ENCODE data around the gene RASSF8. TPM values are rescaled to one million over a fixed set of nuclear protein-coding genes. Genes with fewer than 3 reads are reported as not detected.

RASSF8 gene
- polyA plus RNA-seq, 3 donors: 0.08 to 0.39 TPM; not detected in 1

- Histone ChIP-seq H3K27me3 (ENCODE audit: control insufficient read depth in 2 of 2, insufficient read depth in 2 of 2, low read length in 2 of 2) (no peaks in the 10 kb centered on the region), H3K4me3 (replicated peaks in 1 of 3; ENCODE audit: low read depth in 2 of 3, low read length in 3 of 3) (no peak overlapping the region), H2AFZ (ENCODE audit: insufficient read depth, low read depth, low read length, poor library complexity, severe bottlenecking) (no peak overlapping the region), H3K36me3 (replicated peaks in 1 of 2; ENCODE audit: control insufficient read depth in 1 of 2, insufficient read depth in 2 of 2, low read length in 2 of 2) (no peaks in the 10 kb centered on the region), H3K4me1 (ENCODE audit: control insufficient read depth in 1 of 2, insufficient read depth in 2 of 2, low read length in 2 of 2) (no peaks in the 10 kb centered on the region), H3K9ac (ENCODE audit: insufficient read depth, low read length, poor library complexity, severe bottlenecking) (no peak overlapping the region), H3K4me2 (replicated peaks; ENCODE audit: extremely low read depth, low read length, poor library complexity, severe bottlenecking) (no peak overlapping the region), H3K27ac (ENCODE audit: low read depth in 1 of 2, low read length in 2 of 2) (no peak overlapping the region), H3K9me3 (replicated peaks in 1 of 2; ENCODE audit: control insufficient read depth in 1 of 2, insufficient read depth in 1 of 2, low read length in 2 of 2) (no peaks in the 10 kb centered on the region), H4K20me1 (ENCODE audit: insufficient read depth, low read length) (no peaks in the 10 kb centered on the region), H3K79me2 (ENCODE audit: insufficient read depth, low read length) (no peaks in the 10 kb centered on the region)
- TF ChIP-seq, protein P1, sequence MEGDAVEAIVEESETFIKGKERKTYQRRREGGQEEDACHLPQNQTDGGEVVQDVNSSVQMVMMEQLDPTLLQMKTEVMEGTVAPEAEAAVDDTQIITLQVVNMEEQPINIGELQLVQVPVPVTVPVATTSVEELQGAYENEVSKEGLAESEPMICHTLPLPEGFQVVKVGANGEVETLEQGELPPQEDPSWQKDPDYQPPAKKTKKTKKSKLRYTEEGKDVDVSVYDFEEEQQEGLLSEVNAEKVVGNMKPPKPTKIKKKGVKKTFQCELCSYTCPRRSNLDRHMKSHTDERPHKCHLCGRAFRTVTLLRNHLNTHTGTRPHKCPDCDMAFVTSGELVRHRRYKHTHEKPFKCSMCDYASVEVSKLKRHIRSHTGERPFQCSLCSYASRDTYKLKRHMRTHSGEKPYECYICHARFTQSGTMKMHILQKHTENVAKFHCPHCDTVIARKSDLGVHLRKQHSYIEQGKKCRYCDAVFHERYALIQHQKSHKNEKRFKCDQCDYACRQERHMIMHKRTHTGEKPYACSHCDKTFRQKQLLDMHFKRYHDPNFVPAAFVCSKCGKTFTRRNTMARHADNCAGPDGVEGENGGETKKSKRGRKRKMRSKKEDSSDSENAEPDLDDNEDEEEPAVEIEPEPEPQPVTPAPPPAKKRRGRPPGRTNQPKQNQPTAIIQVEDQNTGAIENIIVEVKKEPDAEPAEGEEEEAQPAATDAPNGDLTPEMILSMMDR (IDR thresholded peaks at IDR 0.05): no peak
- DNase-seq: no peak
- Mint-ChIP-seq H3K36me3 (no peaks in the 10 kb centered on the region), H3K4me1 (no peaks in the 10 kb centered on the region), H3K4me3 (no peak overlapping the region), H3K27me3 (ENCODE audit: low read depth in 3 of 3) (peaks cover 0 to 1% (median 0%) of the 10 kb centered on the region in 3 donors), H3K9me3 (no peaks in the 10 kb centered on the region), H3K27ac (no peak overlapping the region)
- intact Hi-C loops (cut with micrococcal nuclease): no loop called here
- WGBS (ENCODE audit: insufficient coverage): no CpG with 5 or more reads among the region's 1 CpG
Measured at GRCh38 chr12:26032719-26033241, 74.3 kb downstream of the RASSF8 start.

DNA sequence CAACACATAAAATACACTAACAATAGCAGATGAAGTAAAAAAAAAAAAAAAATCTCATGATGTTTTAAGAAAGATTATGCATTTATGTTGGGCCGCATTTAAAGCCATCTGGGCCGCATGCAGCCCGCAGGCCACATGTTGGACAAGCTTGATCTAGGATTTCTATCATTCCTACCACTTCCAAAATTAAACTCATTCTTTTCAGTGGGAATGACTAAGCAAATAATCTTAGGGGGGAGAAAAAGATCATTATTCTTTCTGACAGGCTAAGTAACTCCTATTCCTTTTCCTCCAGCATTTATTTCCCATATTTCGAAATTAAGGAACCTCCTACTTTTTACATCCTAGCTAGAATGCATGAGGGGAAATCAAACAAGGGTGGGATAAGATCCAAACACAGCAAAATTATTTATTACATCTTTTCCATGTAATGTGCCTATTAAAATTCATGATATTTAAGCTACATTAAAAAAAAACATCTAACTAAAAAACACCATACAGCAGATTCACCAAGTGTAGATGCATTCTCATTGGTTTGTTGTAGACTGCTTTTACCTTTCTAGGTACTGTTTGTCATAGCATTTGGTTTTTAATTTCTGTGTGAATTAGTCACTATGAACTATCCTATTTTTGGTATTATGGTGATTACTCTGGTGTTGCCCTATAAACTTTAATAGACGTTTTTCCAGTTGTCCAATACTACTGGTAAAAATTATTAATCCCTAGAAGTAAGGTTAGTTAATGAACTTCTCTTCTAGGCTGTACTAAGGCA is 76.1 kb downstream of the RASSF8 start:
- H3K4me2 ChIP-seq (replicated peaks; ENCODE audit: extremely low read depth, low read length, poor library complexity, severe bottlenecking): no peak overlapping the region
- no peak overlapping the region for H3K4me3 Mint-ChIP-seq
- no peak overlapping the region for H3K9ac ChIP-seq (ENCODE audit: insufficient read depth, low read length, poor library complexity, severe bottlenecking)
- no peaks in the 10 kb centered on the region for H3K27me3 ChIP-seq (ENCODE audit: control insufficient read depth in 2 of 2, insufficient read depth in 2 of 2, low read length in 2 of 2)
- intact Hi-C loops (cut with micrococcal nuclease): no loop called here
- H3K9me3 ChIP-seq (replicated peaks in 1 of 2; ENCODE audit: control insufficient read depth in 1 of 2, insufficient read depth in 1 of 2, low read length in 2 of 2): no peaks in the 10 kb centered on the region
- H3K9me3 Mint-ChIP-seq: no peaks in the 10 kb centered on the region
- no peak overlapping the region for H2AFZ ChIP-seq (ENCODE audit: insufficient read depth, low read depth, low read length, poor library complexity, severe bottlenecking)
- H3K36me3 Mint-ChIP-seq: no peaks in the 10 kb centered on the region
- H3K36me3 ChIP-seq (replicated peaks in 1 of 2; ENCODE audit: control insufficient read depth in 1 of 2, insufficient read depth in 2 of 2, low read length in 2 of 2): no peaks in the 10 kb centered on the region
- DNase-seq: no peak
- TF ChIP-seq, protein P1 (IDR thresholded peaks at IDR 0.05): no peak
- H3K27me3 Mint-ChIP-seq (ENCODE audit: low read depth in 3 of 3): peaks cover 0 to 1% (median 0%) of the 10 kb centered on the region in 3 donors
- WGBS (ENCODE audit: insufficient coverage): no CpG with 5 or more reads among the region's 5 CpGs
- H3K4me1 Mint-ChIP-seq: no peaks in the 10 kb centered on the region
- H3K79me2 ChIP-seq (ENCODE audit: insufficient read depth, low read length): no peaks in the 10 kb centered on the region
- no peak overlapping the region for H3K4me3 ChIP-seq (replicated peaks in 1 of 3; ENCODE audit: low read depth in 2 of 3, low read length in 3 of 3)
- H3K4me1 ChIP-seq (ENCODE audit: control insufficient read depth in 1 of 2, insufficient read depth in 2 of 2, low read length in 2 of 2): no peaks in the 10 kb centered on the region
- no peaks in the 10 kb centered on the region for H4K20me1 ChIP-seq (ENCODE audit: insufficient read depth, low read length)
- no peak overlapping the region for H3K27ac ChIP-seq (ENCODE audit: low read depth in 1 of 2, low read length in 2 of 2)
- no peak overlapping the region for H3K27ac Mint-ChIP-seq
